Muscle of arm (tissue), 12 donors: ENCODE results near the gene ITGBL1. TPM values are rescaled to one million over a fixed set of nuclear protein-coding genes. Genes with fewer than 3 reads are reported as not detected.

Experiments used
- DNase-seq: peaks from one replicate; pipeline ENCODE4 v3.0.0-alpha.2; 2013
- polyA plus RNA-seq, 12 donors: library from polyadenylated mRNA; unstranded; fragments of 120-200 nt; gene quantifications; one replicate each; pipeline ENCODE4 v1.2.1, GENCODE V29; 2013; ENCODE audit not compliant: insufficient read length in 12 of 12

Gene ITGBL1
- polyA plus RNA-seq, 12 donors = 1.3 to 4.7 (median 2.5) TPM; not detected in 2

- no peak for DNase-seq
These were observed 102.1 kb downstream of the ITGBL1 start for GRCh38 chr13:101554420-101555125.

DNA sequence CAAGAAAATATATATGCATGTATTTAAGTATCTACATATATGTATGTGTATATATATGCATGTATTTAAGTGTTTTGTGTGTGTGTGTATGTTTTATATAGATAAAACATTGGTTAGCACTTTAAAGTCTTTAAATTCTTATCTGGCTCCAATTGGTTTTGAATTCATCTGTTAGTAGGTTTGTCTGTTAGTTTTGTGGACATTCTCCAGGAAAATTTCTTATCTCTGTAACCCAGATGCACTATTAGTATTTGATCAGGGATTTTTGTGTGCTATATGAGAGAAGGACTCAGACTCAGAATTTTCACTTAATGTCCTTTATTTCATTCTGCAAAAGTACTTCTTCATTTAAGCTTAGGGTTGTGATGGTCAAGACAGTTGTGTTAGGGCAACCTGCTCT is 103.1 kb downstream of the ITGBL1 start:
- DNase-seq = no peak

- DNase-seq = no peak
These were observed 104.2 kb downstream of the ITGBL1 start for GRCh38 chr13:101556676-101557123.

GRCh38 chr13:101565317-101565716 is 112.8 kb downstream of the ITGBL1 start:
- DNase-seq = no peak

- DNase-seq = no peak
These were observed 115.4 kb downstream of the ITGBL1 start for GRCh38 chr13:101567841-101568240.

DNA sequence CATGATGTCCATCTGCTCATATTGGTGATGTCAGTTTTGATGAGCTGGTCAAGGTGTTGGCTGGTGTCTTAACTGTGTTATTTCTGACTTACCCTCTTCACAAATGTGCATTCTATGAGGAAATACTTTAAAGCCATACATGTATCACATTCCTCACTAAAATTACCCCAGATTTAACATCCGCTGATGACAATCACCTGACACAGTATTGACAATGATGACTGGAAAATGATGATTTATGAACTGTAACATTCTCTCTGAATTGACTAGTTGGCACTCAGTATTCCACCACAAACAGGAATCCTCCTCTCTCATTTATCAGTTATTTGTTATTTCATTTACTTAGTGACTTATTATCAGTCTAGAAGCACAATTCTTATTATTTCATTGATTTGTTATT is 117.3 kb downstream of the ITGBL1 start:
- no peak for DNase-seq

DNA sequence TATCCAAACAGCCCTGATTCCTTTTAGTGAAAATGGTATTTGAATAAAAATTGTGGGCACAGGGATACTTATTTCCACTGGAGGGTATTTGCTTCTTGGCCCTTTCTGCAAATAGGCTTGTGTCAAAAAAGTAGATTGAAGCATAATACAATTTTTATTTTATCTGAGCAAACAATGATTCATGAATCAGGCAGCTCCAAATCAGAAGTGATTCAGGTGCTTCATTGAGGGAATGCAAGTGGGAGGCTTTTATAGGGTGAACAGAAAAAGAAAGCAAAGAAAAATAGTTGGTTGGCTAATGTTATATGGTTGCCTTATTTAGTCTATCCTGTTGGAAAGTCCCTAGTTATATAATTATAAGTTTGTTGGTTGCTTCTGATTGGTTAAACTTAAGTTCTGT is 117.9 kb downstream of the ITGBL1 start:
- DNase-seq = no peak

- DNase-seq = no peak
These were observed 120.0 kb downstream of the ITGBL1 start for GRCh38 chr13:101572456-101572855.

- no peak for DNase-seq
These were observed 123.1 kb downstream of the ITGBL1 start for GRCh38 chr13:101575581-101575980.

GRCh38 chr13:101576455-101576854 is 124.0 kb downstream of the ITGBL1 start:
- no peak for DNase-seq

DNA sequence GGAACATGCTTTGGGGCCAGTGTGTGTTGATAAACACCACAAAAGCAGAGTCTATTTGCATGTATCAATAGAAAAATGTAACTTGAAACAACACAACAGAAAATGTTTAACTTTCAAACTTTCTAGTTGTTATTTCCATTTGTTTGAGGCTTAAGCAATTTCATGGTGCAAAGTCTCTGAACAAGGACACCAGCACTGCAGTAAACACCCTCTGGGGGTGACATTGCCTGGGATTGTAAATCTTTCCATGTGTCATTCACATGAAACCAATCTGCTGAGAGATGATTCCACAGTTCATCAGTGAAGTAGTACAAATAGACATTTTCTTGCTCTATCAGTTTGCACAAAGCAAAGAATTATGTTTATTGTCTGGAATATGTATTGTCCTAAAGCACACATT is 124.5 kb downstream of the ITGBL1 start:
- DNase-seq = no peak

DNA sequence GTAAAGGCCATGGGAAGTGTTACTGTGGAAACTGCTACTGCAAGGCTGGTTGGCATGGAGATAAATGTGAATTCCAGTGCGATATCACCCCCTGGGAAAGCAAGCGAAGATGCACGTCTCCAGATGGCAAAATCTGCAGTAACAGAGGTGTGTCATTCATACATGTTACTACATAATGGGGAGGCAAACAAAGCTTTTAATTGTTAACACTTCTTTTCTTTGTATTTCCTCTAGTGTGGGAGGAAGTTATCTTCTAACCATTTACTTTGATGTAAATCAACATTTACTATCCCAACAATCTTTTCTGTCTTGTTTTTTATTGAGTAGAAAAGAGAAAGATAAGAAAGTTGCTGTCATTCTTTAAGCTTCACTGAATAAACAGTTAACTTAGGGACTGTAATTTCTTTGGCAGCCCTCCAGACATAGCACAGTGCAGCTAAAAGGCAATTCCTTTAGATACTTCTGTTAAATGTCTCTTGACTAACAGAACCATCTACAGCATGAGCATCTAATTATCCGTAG is 126.9 kb downstream of the ITGBL1 start:
- DNase-seq = peak; percentile 5

- DNase-seq = no peak
These were observed 131.9 kb downstream of the ITGBL1 start for GRCh38 chr13:101584331-101584730.

GRCh38 chr13:101590479-101590878 is 138.0 kb downstream of the ITGBL1 start:
- no peak for DNase-seq

DNA sequence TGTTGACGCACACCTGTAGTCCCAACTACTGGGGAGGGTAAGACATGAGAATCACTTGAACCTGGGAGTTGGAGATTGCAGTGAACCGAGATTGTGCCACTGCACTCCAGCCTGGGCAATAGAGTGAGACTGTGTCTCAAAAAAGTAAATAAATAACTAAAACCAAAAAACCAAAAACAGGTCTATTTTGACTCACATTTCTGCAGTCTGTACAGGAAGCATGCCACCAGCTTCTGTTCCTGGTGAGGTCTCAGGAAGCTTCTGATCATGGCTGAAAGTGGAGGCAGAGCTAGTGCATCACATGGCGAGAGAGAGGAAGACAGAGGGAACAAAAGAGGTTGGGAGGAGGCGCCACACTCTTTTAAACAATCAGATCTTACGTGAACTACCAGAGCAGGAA is 142.5 kb downstream of the ITGBL1 start:
- DNase-seq = no peak

- no peak for DNase-seq
These were observed 144.3 kb downstream of the ITGBL1 start for GRCh38 chr13:101596803-101597202.

DNA sequence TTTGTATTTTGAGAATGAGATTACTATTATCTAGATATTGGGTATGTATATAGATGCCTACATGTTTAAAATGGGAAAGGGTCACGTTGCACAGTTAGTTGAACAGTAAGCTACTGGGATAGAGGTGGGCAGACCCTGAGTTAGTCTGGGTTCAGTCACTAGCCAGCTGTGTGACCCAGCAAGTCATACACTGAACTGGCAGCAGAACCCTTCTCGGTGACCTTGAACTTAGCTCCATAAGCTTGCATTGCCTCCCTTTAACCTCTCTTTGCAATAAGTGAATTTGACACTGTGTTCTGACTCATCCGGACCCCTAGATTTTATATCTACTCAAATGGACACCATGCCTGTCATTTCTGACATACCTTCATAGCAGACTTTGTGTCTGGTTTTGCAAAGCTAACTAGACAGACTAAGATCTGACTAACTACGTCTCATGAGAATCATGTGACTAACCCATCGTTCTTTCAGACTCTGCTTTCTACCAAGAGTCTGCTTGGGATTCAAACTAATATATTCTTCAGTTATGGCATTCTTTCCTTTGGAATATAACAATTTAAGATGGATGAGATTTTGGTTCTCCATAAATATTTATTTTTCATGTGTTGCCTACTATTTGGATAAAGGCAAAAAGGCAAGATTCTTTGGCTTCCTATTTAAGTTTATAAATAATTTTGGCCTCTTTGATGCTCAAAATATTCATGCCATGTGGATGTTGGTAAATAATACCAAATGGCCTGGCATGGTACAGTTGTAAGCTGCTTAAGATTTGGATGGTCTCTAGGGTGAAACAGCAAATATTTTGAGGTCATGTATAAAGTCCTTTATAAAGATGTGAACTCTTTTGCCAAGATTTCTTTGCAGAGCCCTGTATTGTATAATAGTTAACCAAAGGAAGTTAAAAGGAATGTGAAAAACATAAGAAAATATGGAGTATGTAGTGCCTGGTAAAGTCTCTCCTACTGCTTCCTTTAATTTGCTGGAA is 159.3 kb downstream of the ITGBL1 start:
- no peak for DNase-seq

DNA sequence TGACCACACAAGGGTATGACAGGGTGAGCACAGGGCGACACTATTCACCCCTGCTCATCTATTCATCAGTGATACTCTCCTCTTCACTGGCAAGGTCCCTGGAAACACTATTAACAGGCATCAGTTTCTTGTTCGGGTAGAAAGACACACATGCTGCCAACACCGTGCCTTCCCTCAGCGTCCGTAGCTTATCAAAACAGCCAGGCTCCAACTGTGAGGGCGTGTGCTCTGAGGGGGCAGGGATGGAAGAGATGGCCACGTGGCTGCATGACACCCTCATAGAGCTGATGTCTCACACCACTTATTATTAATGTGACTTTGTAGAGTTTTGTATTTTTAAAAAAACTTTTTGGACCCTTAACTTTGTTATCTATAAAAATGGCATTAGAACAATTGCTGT is 160.3 kb downstream of the ITGBL1 start:
- no peak for DNase-seq

GRCh38 chr13:101614491-101614890 is 162.0 kb downstream of the ITGBL1 start:
- DNase-seq = no peak

DNA sequence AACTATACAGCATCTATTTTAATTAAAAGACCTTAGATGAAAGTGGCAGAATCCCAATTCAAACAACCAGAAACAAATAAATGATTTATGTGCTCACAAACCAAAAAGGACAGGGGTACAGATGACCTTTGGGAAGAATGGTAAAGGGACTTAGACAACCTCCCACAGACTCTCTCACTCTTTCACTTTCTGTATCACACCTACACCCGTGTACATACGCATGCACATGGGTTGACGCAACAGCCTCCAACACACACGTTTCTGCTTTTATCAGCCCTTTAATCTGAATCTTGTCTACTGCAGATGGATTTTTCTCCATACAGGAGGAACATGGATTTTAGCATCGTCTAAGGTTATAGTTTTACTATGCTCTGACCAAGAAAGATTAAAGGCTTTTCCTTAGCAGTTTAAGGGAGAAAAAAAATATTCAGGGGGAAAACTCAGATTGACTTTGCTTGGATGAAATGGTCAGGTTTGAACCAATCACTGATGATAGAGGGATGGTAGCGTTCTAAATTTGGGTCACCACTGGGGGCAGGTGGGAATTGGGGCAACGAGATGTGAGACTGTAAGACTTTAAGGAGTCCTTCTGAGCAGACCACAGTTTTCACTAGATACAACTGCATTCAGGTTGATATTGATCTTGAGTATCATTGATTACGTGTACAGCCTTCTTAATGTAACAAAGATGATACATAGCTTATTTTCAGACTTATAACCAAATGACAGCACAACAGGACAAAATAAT is 166.1 kb downstream of the ITGBL1 start:
- DNase-seq = no peak

DNA sequence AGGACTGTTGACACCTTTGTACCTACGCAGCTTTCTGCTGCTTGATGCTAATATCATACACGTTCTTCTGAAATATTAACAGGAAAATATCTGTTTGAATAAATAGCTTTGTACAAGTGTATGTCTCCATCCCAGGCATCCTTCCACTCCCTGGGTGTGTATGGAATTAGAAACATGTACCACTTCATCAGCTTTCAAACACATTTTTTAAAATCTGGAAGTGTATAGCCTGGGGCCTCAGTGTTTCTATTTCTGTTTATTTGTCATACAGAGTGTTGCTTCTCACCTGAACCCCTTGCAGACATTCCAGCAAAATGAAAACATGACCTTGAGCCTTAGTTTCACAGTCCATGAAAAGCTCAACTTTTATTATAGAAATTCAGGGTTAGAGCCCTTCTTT is 168.6 kb downstream of the ITGBL1 start:
- DNase-seq = no peak
